Keratinocyte (primary cell): ENCODE results near the gene IFNGR1. TPM values are rescaled to one million over a fixed set of nuclear protein-coding genes. Genes with fewer than 3 reads are reported as not detected.
A peak's percentile ranks its signal among the peaks of the same experiment; 100 is the strongest.

Source experiments
- DNase-seq: peaks from one replicate; pipeline ENCODE4 v3.0.0-alpha.2; 2011; ENCODE audit warnings: low read depth, missing footprints, low spot score
- FAIRE-seq: peaks from 2 replicates; lab custom pipeline; 2011; peaks lifted over from hg19 to GRCh38; lab: Jason Lieb, UNC
- H2AFZ ChIP-seq: 2 replicates; pipeline ENCODE4 v1.6.0; 2012; ENCODE audit warnings: low read length, control low read depth, inconsistent platforms; ENCODE audit not compliant: control insufficient read depth
- H3K27ac ChIP-seq: 2 replicates; pipeline ENCODE4 v1.5.1; 2011; ENCODE audit warnings: low read length; ENCODE audit not compliant: control insufficient read depth, insufficient read depth
- H3K27me3 ChIP-seq: 3 replicates; pipeline ENCODE4 v1.6.0; 2011; ENCODE audit warnings: low read length; ENCODE audit not compliant: control insufficient read depth, insufficient read depth; ENCODE audit errors: extremely low read depth
- H3K36me3 ChIP-seq, 2 experiments: 2 replicates in 1 of 2; 3 replicates in 1 of 2; pipeline ENCODE4 v1.5.1; 2011; ENCODE audit warnings: low read length in 2 of 2, mild to moderate bottlenecking in 1 of 2; ENCODE audit not compliant: control insufficient read depth in 2 of 2, insufficient read depth in 2 of 2; ENCODE audit errors: extremely low read depth in 1 of 2
- H3K4me1 ChIP-seq: 3 replicates; pipeline ENCODE4 v1.5.1; 2011; ENCODE audit warnings: low read length; ENCODE audit not compliant: control insufficient read depth, insufficient read depth; ENCODE audit errors: extremely low read depth
- H3K4me2 ChIP-seq: 3 replicates; pipeline ENCODE4 v1.6.0; 2011; ENCODE audit warnings: low read depth, low read length; ENCODE audit not compliant: control insufficient read depth, insufficient read depth; ENCODE audit errors: extremely low read depth
- H3K4me3 ChIP-seq, 3 experiments: fragments of 200-600 bp in 1 of 3; sonication (generic) in 1 of 3; 2 replicates in 2 of 3; 3 replicates in 1 of 3; pipeline ENCODE4 v1.5.1; 2011 to 2016; ENCODE audit warnings: low read length in 3 of 3, mild to moderate bottlenecking in 3 of 3, control low read depth in 2 of 3, inconsistent platforms in 1 of 3, low read depth in 1 of 3, mixed read lengths in 1 of 3, mixed run types in 1 of 3, moderate library complexity in 1 of 3; ENCODE audit not compliant: control insufficient read depth in 2 of 3, insufficient read depth in 2 of 3; ENCODE audit errors: extremely low read depth in 1 of 3
- H3K79me2 ChIP-seq: 2 replicates; pipeline ENCODE4 v1.6.0; 2012; ENCODE audit warnings: low read length; ENCODE audit not compliant: control insufficient read depth, insufficient read depth
- H3K9ac ChIP-seq: 3 replicates; pipeline ENCODE4 v1.6.0; 2011; ENCODE audit warnings: low read length; ENCODE audit not compliant: control insufficient read depth, insufficient read depth; ENCODE audit errors: extremely low read depth
- H3K9me1 ChIP-seq: 3 replicates; pipeline ENCODE4 v1.6.0; 2011; ENCODE audit warnings: low read length; ENCODE audit not compliant: control insufficient read depth, insufficient read depth; ENCODE audit errors: extremely low read depth
- H3K9me3 ChIP-seq: 2 replicates; pipeline ENCODE4 v1.5.1; 2012; ENCODE audit warnings: low read depth, low read length; ENCODE audit not compliant: control insufficient read depth
- H4K20me1 ChIP-seq: 3 replicates; pipeline ENCODE4 v1.6.0; 2011; ENCODE audit warnings: low read length; ENCODE audit not compliant: control insufficient read depth, insufficient read depth; ENCODE audit errors: extremely low read depth
- EZH2 ChIP-seq: IDR thresholded peaks from one replicate; pipeline ENCODE4 v1.6.1; 2012; ENCODE audit warnings: inconsistent platforms, mild to moderate bottlenecking, low read length, moderate library complexity
- dilution Hi-C: fragments of 300-500 bp; cut with MboI; formaldehyde crosslinking; loops from one replicate; pipeline ENCODE4 v1.7.0; 2020; ENCODE audit warnings: low sequenced_read_pairs; ENCODE audit not compliant: extremely low pct_ligation_motif_present
- polyA plus RNA-seq, 5 experiments: library from polyadenylated mRNA; depleted of rRNA in 3 of 5; stranded (reverse) in 3 of 5; stranded (forward) in 1 of 5; unstranded in 1 of 5; fragments of >200 nt; gene quantifications; 1 replicate in 1 of 5; 2 replicates in 3 of 5; 3 replicates in 1 of 5; pipeline versions ENCODE4 v1.2.1 to v1.2.3, GENCODE V29; 2011 to 2012; ENCODE audit warnings: missing spikeins in 2 of 5, low read depth in 1 of 5, low replicate concordance in 1 of 5
- TF ChIP-seq, protein P1 (sequence below), 3 experiments: IDR thresholded peaks in 1 of 3; conservative IDR thresholded peaks in 1 of 3; optimal IDR thresholded peaks in 1 of 3; 2 replicates in 2 of 3; 3 replicates in 1 of 3; pipeline versions ENCODE3 to v1.5.1; 2011; ENCODE audit warnings: low read length in 3 of 3, mild to moderate bottlenecking in 3 of 3, moderate library complexity in 2 of 3, control low read depth in 1 of 3, inconsistent platforms in 1 of 3; ENCODE audit not compliant: insufficient read depth in 2 of 3; ENCODE audit errors: extremely low read depth in 1 of 3

Gene IFNGR1
- polyA plus RNA-seq, 1 donor (not counting 4 experiments of a cell fraction or from before 2014, with no cell fraction given): 109 TPM

- Histone ChIP-seq H3K9me3 (no peaks in the 10 kb centered on the region), H2AFZ (no peak overlapping the region), H3K27ac (no peak overlapping the region), H3K4me3 (no peak overlapping the region), H3K9me1 (no peaks in the 10 kb centered on the region), H3K9ac (no peak overlapping the region), H3K4me2 (peak overlapping the region; percentile 31), H3K4me1 (peaks cover 12% of the 10 kb centered on the region), H3K36me3 (no peaks in the 10 kb centered on the region), H3K27me3 (peaks cover 7% of the 10 kb centered on the region), H3K79me2 (no peaks in the 10 kb centered on the region), H4K20me1 (no peaks in the 10 kb centered on the region)
- no peak for DNase-seq
- TF ChIP-seq EZH2: no peak
- TF ChIP-seq, protein P1, sequence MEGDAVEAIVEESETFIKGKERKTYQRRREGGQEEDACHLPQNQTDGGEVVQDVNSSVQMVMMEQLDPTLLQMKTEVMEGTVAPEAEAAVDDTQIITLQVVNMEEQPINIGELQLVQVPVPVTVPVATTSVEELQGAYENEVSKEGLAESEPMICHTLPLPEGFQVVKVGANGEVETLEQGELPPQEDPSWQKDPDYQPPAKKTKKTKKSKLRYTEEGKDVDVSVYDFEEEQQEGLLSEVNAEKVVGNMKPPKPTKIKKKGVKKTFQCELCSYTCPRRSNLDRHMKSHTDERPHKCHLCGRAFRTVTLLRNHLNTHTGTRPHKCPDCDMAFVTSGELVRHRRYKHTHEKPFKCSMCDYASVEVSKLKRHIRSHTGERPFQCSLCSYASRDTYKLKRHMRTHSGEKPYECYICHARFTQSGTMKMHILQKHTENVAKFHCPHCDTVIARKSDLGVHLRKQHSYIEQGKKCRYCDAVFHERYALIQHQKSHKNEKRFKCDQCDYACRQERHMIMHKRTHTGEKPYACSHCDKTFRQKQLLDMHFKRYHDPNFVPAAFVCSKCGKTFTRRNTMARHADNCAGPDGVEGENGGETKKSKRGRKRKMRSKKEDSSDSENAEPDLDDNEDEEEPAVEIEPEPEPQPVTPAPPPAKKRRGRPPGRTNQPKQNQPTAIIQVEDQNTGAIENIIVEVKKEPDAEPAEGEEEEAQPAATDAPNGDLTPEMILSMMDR (optimal IDR thresholded peaks at IDR 0.05 in 1 of 3, IDR thresholded peaks at IDR 0.05 in 1 of 3, conservative IDR thresholded peaks at IDR 0.05 in 1 of 3; ENCODE audit: extremely low read depth in 1 of 3, insufficient read depth in 2 of 3, low read length in 3 of 3): no peak
- dilution Hi-C loops: no loop called here
- peak; percentile 36 for FAIRE-seq
Observed at GRCh38 chr6:137261361-137261760, 42.2 kb upstream of the IFNGR1 start.

DNA sequence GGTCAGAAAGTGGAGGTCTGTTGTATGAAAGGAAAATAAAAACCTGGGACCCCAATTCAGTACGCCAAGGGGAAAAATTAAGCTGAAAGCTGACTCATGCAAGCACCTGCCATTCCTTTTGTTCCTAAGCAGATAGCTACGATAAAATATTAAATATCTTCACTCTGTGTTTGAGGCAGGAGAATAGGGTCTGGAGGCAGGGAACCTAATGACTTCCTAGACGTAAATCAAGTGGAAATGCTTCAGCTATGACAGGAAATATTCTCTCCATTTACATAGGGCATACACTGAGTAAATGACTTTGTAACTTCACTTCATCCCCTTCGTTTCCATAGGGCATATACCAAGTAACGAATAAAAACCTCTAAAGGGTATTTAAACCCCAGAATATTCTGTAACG lies 41.0 kb upstream of the IFNGR1 start:
- Histone ChIP-seq H3K9me3 (no peaks in the 10 kb centered on the region), H2AFZ (no peak overlapping the region), H3K79me2 (no peaks in the 10 kb centered on the region), H3K4me1 (peaks cover 12% of the 10 kb centered on the region), H4K20me1 (no peaks in the 10 kb centered on the region), H3K9ac (no peak overlapping the region), H3K27ac (no peak overlapping the region), H3K36me3 (no peaks in the 10 kb centered on the region), H3K4me2 (no peak overlapping the region), H3K9me1 (no peaks in the 10 kb centered on the region), H3K27me3 (peaks cover 4% of the 10 kb centered on the region), H3K4me3 (no peak overlapping the region)
- no peak for TF ChIP-seq EZH2
- TF ChIP-seq, protein P1 (optimal IDR thresholded peaks at IDR 0.05 in 1 of 3, IDR thresholded peaks at IDR 0.05 in 1 of 3, conservative IDR thresholded peaks at IDR 0.05 in 1 of 3; ENCODE audit: extremely low read depth in 1 of 3, insufficient read depth in 2 of 3, low read length in 3 of 3): no peak
- no peak for FAIRE-seq
- dilution Hi-C loops: no loop called here
- no peak for DNase-seq
